Measurements from ENCODE around the gene SMG1.

The SMG1 gene

GRCh38 chr16:18841833-18842525, 84.2 kb downstream of the SMG1 start:
- no peak overlapping the region for H3K4me3 Mint-ChIP-seq
- no peak overlapping the region for H3K27ac Mint-ChIP-seq
- H3K36me3 Mint-ChIP-seq (ENCODE audit: low read depth): peaks cover 86% of the 10 kb centered on the region
- H3K9me3 Mint-ChIP-seq: no peaks in the 10 kb centered on the region
- peaks cover 11% of the 10 kb centered on the region for H3K4me1 Mint-ChIP-seq (ENCODE audit: low read depth)
- no peaks in the 10 kb centered on the region for H3K27me3 Mint-ChIP-seq

GRCh38 chr16:18839555-18839954, 86.7 kb downstream of the SMG1 start:
- Mint-ChIP-seq H3K27me3 (no peaks in the 10 kb centered on the region), H3K36me3 (ENCODE audit: low read depth) (peaks cover 81% of the 10 kb centered on the region), H3K4me1 (ENCODE audit: low read depth) (peaks cover 16% of the 10 kb centered on the region), H3K27ac (no peak overlapping the region), H3K4me3 (no peak overlapping the region), H3K9me3 (no peaks in the 10 kb centered on the region)

GRCh38 chr16:18836702-18837101, 89.5 kb downstream of the SMG1 start:
- no peaks in the 10 kb centered on the region for H3K9me3 Mint-ChIP-seq

GRCh38 chr16:18834864-18835263, 91.3 kb downstream of the SMG1 start:
- no peak overlapping the region for H3K4me3 Mint-ChIP-seq
- H3K36me3 Mint-ChIP-seq (ENCODE audit: low read depth): peaks cover 74% of the 10 kb centered on the region
- H3K9me3 Mint-ChIP-seq: no peaks in the 10 kb centered on the region
- H3K27ac Mint-ChIP-seq: peak overlapping the region; percentile 28
- H3K4me1 Mint-ChIP-seq (ENCODE audit: low read depth): peaks cover 16% of the 10 kb centered on the region
- H3K27me3 Mint-ChIP-seq: no peaks in the 10 kb centered on the region

More at GRCh38 chr16:18836702-18837101, 89.5 kb downstream of the SMG1 start:
- peak overlapping the region; percentile 28 for H3K27ac Mint-ChIP-seq
- H3K4me1 Mint-ChIP-seq (ENCODE audit: low read depth): peaks cover 16% of the 10 kb centered on the region
- no peak overlapping the region for H3K4me3 Mint-ChIP-seq
- no peaks in the 10 kb centered on the region for H3K27me3 Mint-ChIP-seq
- H3K36me3 Mint-ChIP-seq (ENCODE audit: low read depth): peaks cover 73% of the 10 kb centered on the region

- Mint-ChIP-seq H3K27me3 (no peaks in the 10 kb centered on the region), H3K36me3 (ENCODE audit: low read depth) (peaks cover 75% of the 10 kb centered on the region), H3K9me3 (no peaks in the 10 kb centered on the region), H3K4me1 (ENCODE audit: low read depth) (peaks cover 16% of the 10 kb centered on the region), H3K27ac (no peak overlapping the region), H3K4me3 (no peak overlapping the region)
Observed at GRCh38 chr16:18833707-18834505, 92.3 kb downstream of the SMG1 start.

- Mint-ChIP-seq H3K9me3 (no peaks in the 10 kb centered on the region), H3K27me3 (no peaks in the 10 kb centered on the region), H3K4me3 (no peak overlapping the region), H3K36me3 (ENCODE audit: low read depth) (peaks cover 73% of the 10 kb centered on the region), H3K27ac (no peak overlapping the region), H3K4me1 (ENCODE audit: low read depth) (peaks cover 15% of the 10 kb centered on the region)
Observed at GRCh38 chr16:18832613-18833012, 93.6 kb downstream of the SMG1 start.

GRCh38 chr16:18832006-18832405, 94.2 kb downstream of the SMG1 start:
- H3K36me3 Mint-ChIP-seq (ENCODE audit: low read depth): peaks cover 67% of the 10 kb centered on the region
- no peaks in the 10 kb centered on the region for H3K27me3 Mint-ChIP-seq
- peaks cover 10% of the 10 kb centered on the region for H3K4me1 Mint-ChIP-seq (ENCODE audit: low read depth)
- H3K4me3 Mint-ChIP-seq: no peak overlapping the region
- no peak overlapping the region for H3K27ac Mint-ChIP-seq
- no peaks in the 10 kb centered on the region for H3K9me3 Mint-ChIP-seq

GRCh38 chr16:18829251-18829650, 97.0 kb downstream of the SMG1 start:
- peaks cover 4% of the 10 kb centered on the region for H3K4me1 Mint-ChIP-seq (ENCODE audit: low read depth)
- H3K4me3 Mint-ChIP-seq: no peak overlapping the region

GRCh38 chr16:18827890-18828289, 98.3 kb downstream of the SMG1 start:
- Mint-ChIP-seq H3K27ac (no peak overlapping the region), H3K27me3 (no peaks in the 10 kb centered on the region), H3K4me1 (ENCODE audit: low read depth) (peaks cover 4% of the 10 kb centered on the region), H3K36me3 (ENCODE audit: low read depth) (peaks cover 39% of the 10 kb centered on the region), H3K4me3 (no peak overlapping the region), H3K9me3 (no peaks in the 10 kb centered on the region)

More at GRCh38 chr16:18829251-18829650, 97.0 kb downstream of the SMG1 start:
- H3K36me3 Mint-ChIP-seq (ENCODE audit: low read depth): peaks cover 47% of the 10 kb centered on the region
- H3K27me3 Mint-ChIP-seq: no peaks in the 10 kb centered on the region
- no peaks in the 10 kb centered on the region for H3K9me3 Mint-ChIP-seq
- H3K27ac Mint-ChIP-seq: no peak overlapping the region

GRCh38 chr16:18816286-18816685, 109.9 kb downstream of the SMG1 start:
- H3K4me3 Mint-ChIP-seq: no peak overlapping the region
- H3K36me3 Mint-ChIP-seq (ENCODE audit: low read depth): peaks cover 69% of the 10 kb centered on the region
- peaks cover 11% of the 10 kb centered on the region for H3K4me1 Mint-ChIP-seq (ENCODE audit: low read depth)
- H3K9me3 Mint-ChIP-seq: no peaks in the 10 kb centered on the region
- no peaks in the 10 kb centered on the region for H3K27me3 Mint-ChIP-seq
- no peak overlapping the region for H3K27ac Mint-ChIP-seq

- Mint-ChIP-seq H3K36me3 (ENCODE audit: low read depth) (peaks cover 78% of the 10 kb centered on the region), H3K9me3 (no peaks in the 10 kb centered on the region), H3K4me3 (no peak overlapping the region), H3K27me3 (no peaks in the 10 kb centered on the region), H3K27ac (no peak overlapping the region), H3K4me1 (ENCODE audit: low read depth) (no peaks in the 10 kb centered on the region)
Observed at GRCh38 chr16:18811925-18812324, 114.3 kb downstream of the SMG1 start.

- Mint-ChIP-seq H3K4me1 (ENCODE audit: low read depth) (peaks cover 24% of the 10 kb centered on the region), H3K9me3 (no peaks in the 10 kb centered on the region), H3K36me3 (ENCODE audit: low read depth) (peaks cover 80% of the 10 kb centered on the region), H3K27me3 (no peaks in the 10 kb centered on the region), H3K27ac (no peak overlapping the region), H3K4me3 (no peak overlapping the region)
Observed at GRCh38 chr16:18809165-18809564, 117.0 kb downstream of the SMG1 start.

GRCh38 chr16:18805257-18805773, 120.9 kb downstream of the SMG1 start:
- H3K27me3 Mint-ChIP-seq: no peaks in the 10 kb centered on the region
- no peak overlapping the region for H3K4me3 Mint-ChIP-seq
- H3K4me1 Mint-ChIP-seq (ENCODE audit: low read depth): peaks cover 56% of the 10 kb centered on the region
- H3K9me3 Mint-ChIP-seq: no peaks in the 10 kb centered on the region
- H3K27ac Mint-ChIP-seq: peak overlapping the region; percentile 71
- peaks cover 59% of the 10 kb centered on the region for H3K36me3 Mint-ChIP-seq (ENCODE audit: low read depth)

GRCh38 chr16:18804540-18804939, 121.7 kb downstream of the SMG1 start:
- Mint-ChIP-seq H3K27ac (peak overlapping the region; percentile 71), H3K4me3 (peak overlapping the region; percentile 51), H3K9me3 (no peaks in the 10 kb centered on the region), H3K27me3 (no peaks in the 10 kb centered on the region), H3K36me3 (ENCODE audit: low read depth) (peaks cover 59% of the 10 kb centered on the region), H3K4me1 (ENCODE audit: low read depth) (peaks cover 64% of the 10 kb centered on the region)

Measured in stimulated activated naive CD8-positive, alpha-beta T cell treated with anti-CD3 and anti-CD28 coated beads, Interleukin-15, Interleukin-2, amounts not matched to agents 100 ng/mL and 50 ng/mL, for 24 hours (primary cell).